Measurements from ENCODE around the gene OR52B2. TPM values are rescaled to one million over a fixed set of nuclear protein-coding genes. Genes with fewer than 3 reads are reported as not detected.

OR52B2 gene
- under 1 TPM in 1 of 4 donors, not detected in 3; 0.33 TPM for total RNA-seq

- Histone ChIP-seq H3K4me1 (no peaks in the 10 kb centered on the region), H3K27me3 (no peaks in the 10 kb centered on the region), H3K4me3 (replicated peaks in 1 of 3) (no peak within 1 kb of the TSS), H3K27ac (no peak within 1 kb of the TSS), H3K36me3 (no peaks in the 10 kb centered on the region), H3K9me3 (no peaks in the 10 kb centered on the region)
- no peak for TF ChIP-seq POLR2A (IDR thresholded peaks at IDR 0.05)
- TF ChIP-seq, protein P1, sequence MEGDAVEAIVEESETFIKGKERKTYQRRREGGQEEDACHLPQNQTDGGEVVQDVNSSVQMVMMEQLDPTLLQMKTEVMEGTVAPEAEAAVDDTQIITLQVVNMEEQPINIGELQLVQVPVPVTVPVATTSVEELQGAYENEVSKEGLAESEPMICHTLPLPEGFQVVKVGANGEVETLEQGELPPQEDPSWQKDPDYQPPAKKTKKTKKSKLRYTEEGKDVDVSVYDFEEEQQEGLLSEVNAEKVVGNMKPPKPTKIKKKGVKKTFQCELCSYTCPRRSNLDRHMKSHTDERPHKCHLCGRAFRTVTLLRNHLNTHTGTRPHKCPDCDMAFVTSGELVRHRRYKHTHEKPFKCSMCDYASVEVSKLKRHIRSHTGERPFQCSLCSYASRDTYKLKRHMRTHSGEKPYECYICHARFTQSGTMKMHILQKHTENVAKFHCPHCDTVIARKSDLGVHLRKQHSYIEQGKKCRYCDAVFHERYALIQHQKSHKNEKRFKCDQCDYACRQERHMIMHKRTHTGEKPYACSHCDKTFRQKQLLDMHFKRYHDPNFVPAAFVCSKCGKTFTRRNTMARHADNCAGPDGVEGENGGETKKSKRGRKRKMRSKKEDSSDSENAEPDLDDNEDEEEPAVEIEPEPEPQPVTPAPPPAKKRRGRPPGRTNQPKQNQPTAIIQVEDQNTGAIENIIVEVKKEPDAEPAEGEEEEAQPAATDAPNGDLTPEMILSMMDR (IDR thresholded peaks at IDR 0.05): no peak
- intact Hi-C loops (cut with DNase I): no loop called here
- no peak for DNase-seq
- 83 to 88% methylated on average over 1 of the region's 1 CpG for WGBS, 2 donors
Measured at GRCh38 chr11:6170226-6170625, at the start of gene OR52B2. TSS of gene OR52B2 (minus strand) at chr11:6170326. CDS start at chr11:6170326, 0 bp downstream.

- Histone ChIP-seq H3K9me3 (no peaks in the 10 kb centered on the region), H3K4me3 (replicated peaks in 1 of 3) (no peak overlapping the region), H3K27ac (peak overlapping the region in 2 of 3 donors; percentile 15 to 27), H3K27me3 (no peaks in the 10 kb centered on the region), H3K36me3 (peaks cover 63 to 65% of the 10 kb centered on the region in 2 donors), H3K4me1 (no peaks in the 10 kb centered on the region)
- intact Hi-C loops (cut with DNase I): no loop called here
- DNase-seq: no peak
- 68 to 73% methylated on average over 2 of the region's 2 CpGs for WGBS, 2 donors
- TF ChIP-seq, protein P1 (IDR thresholded peaks at IDR 0.05): no peak
- TF ChIP-seq POLR2A (IDR thresholded peaks at IDR 0.05): no peak
Measured at GRCh38 chr11:6219359-6219758, 49.2 kb upstream of the OR52B2 start.

DNA sequence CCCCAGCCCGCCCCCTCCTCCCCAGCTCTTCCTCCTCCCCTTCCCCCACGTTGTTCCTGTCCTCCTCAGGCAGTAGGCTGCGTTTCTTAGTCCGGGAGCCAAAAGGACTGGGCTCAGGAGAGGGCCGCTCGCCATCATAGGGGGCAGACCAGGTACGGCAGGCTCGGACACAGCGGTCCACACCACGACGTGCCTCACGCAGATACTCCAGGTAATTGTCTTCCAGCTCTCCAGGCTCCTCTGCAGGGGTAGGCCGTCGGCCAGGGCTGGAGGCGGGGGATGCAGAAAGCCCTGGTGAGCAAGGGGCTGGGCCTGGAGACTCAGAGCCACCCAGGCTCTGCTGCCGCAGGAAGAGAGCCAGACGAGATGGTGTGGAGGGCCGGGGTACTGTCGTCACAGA lies 47.6 kb upstream of the OR52B2 start:
- H3K4me3 ChIP-seq (replicated peaks in 1 of 3): no peak overlapping the region
- TF ChIP-seq, protein P1 (IDR thresholded peaks at IDR 0.05): no peak
- TF ChIP-seq POLR2A (IDR thresholded peaks at IDR 0.05): no peak
- 87 to 90% methylated on average over 19 of the region's 19 CpGs for WGBS, 2 donors
- H3K27me3 ChIP-seq: no peaks in the 10 kb centered on the region
- no peak overlapping the region for H3K27ac ChIP-seq
- no peaks in the 10 kb centered on the region for H3K4me1 ChIP-seq
- no peaks in the 10 kb centered on the region for H3K9me3 ChIP-seq
- DNase-seq: no peak
- peaks cover 51 to 62% of the 10 kb centered on the region in 2 donors for H3K36me3 ChIP-seq
- intact Hi-C loops (cut with DNase I): no loop called here

DNA sequence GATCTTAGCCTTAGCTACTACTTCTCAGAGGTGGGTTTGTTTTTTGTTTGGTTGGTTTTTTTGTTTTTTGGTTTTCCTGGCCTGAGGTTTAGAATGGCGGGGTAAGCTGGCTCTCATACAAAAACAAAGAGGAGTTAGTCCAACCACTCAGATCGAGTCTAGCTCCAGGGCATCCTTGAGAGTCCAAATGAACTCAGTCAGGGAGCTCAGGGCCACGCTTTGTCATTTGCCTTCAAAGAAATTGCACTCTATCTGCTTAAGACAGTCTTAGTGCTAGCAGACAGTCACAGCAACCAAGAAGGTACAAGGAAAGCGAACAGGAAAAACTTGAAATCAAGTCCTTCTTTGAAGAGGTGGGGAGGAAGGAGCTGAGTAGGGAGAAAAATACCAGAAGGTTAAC lies 46.4 kb upstream of the OR52B2 start:
- no peak for TF ChIP-seq POLR2A (IDR thresholded peaks at IDR 0.05)
- TF ChIP-seq, protein P1 (IDR thresholded peaks at IDR 0.05): no peak
- intact Hi-C loops (cut with DNase I): no loop called here
- no peaks in the 10 kb centered on the region for H3K4me1 ChIP-seq
- no peak for DNase-seq
- no peaks in the 10 kb centered on the region for H3K9me3 ChIP-seq
- 85 to 89% methylated on average over 4 of the region's 4 CpGs for WGBS, 2 donors
- H3K27me3 ChIP-seq: no peaks in the 10 kb centered on the region
- H3K4me3 ChIP-seq (replicated peaks in 1 of 3): no peak overlapping the region
- H3K36me3 ChIP-seq: peaks cover 50 to 62% of the 10 kb centered on the region in 2 donors
- no peak overlapping the region for H3K27ac ChIP-seq

DNA sequence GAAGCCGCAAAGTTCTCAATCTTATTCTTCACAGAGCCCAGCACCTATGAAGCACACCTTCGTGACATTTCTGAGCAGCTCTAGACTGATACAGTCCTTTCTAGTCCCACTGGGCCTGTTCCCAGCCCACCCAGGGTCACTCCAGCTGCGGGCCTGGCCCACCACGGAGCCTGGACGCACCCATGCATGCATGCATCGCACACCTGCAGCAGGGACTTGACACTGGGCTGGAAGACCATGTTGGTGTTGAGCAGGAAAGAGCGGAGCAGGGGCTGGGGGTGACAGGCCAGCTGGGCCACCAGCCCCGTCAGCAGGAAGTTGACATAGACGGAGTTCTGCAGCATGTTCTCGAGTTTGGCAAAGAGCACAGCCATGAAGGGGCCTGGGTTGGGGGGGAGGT lies 44.4 kb upstream of the OR52B2 start:
- DNase-seq: no peak

More for the DNA sequence above, 44.4 kb upstream of the OR52B2 start:
- Histone ChIP-seq H3K27me3 (no peaks in the 10 kb centered on the region), H3K4me3 (replicated peaks in 1 of 3) (no peak overlapping the region), H3K9me3 (no peaks in the 10 kb centered on the region), H3K4me1 (no peaks in the 10 kb centered on the region), H3K27ac (no peak overlapping the region), H3K36me3 (peaks cover 56 to 70% of the 10 kb centered on the region in 2 donors)
- intact Hi-C loops (cut with DNase I): no loop called here
- WGBS, 2 donors: 96% methylated on average over 9 to 10 of the region's 10 CpGs
- TF ChIP-seq, protein P1 (IDR thresholded peaks at IDR 0.05): no peak
- no peak for TF ChIP-seq POLR2A (IDR thresholded peaks at IDR 0.05)

All from thyroid gland (tissue), 4 donors.